T-helper 1 cell treated with Interleukin-12 subunit alpha and Interleukin-12 subunit beta and Interleukin-4 antibody, amounts not matched to agents 30 ng/mL and 1 ng/mL, for 36 hours (primary cell): Measurements from ENCODE around the gene VCAN. TPM values are rescaled to one million over a fixed set of nuclear protein-coding genes. Genes with fewer than 3 reads are reported as not detected.

Experiments used
- intact Hi-C: fragments of 100-400 bp; cut with micrococcal nuclease; formaldehyde crosslinking; loops from one replicate; pipeline ENCODE4 v1.15.1; 2024
- total RNA-seq: library from RNA; stranded (reverse); gene quantifications from 2 replicates; pipeline ENCODE4 v1.2.3, GENCODE V29; 2022

The VCAN gene
- total RNA-seq, 1 donor from 2014 or later = 1.0 TPM

DNA sequence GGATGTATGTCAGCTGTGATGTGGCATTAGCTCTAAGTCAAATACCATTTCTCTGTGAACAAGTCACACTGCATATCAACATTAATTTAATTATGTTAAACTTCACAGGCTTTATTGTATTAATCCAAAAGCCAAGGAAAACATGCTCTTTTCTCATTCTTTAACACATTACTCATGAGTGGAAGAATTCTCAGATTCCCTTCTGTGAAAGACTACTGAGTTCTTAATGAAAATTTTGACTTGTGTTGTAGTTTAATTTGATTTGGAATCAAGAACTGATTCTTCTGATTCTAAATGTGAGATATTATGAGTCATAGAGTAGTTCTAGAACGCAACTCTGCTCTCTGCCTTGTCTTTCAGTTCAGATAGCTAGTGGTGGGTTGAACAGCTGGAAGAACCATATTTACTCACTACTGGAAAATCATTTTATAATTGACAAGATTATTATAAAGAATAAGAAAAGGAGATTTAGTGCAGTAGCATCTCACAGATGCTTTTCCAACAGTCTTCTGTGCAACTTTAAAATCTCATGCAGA is 90.6 kb downstream of the VCAN start:
- intact Hi-C loops = loop anchor here (10.0 kb wide), 2 partner anchors 1007 to 1457 kb away; no protein-coding TSS in a partner anchor

DNA sequence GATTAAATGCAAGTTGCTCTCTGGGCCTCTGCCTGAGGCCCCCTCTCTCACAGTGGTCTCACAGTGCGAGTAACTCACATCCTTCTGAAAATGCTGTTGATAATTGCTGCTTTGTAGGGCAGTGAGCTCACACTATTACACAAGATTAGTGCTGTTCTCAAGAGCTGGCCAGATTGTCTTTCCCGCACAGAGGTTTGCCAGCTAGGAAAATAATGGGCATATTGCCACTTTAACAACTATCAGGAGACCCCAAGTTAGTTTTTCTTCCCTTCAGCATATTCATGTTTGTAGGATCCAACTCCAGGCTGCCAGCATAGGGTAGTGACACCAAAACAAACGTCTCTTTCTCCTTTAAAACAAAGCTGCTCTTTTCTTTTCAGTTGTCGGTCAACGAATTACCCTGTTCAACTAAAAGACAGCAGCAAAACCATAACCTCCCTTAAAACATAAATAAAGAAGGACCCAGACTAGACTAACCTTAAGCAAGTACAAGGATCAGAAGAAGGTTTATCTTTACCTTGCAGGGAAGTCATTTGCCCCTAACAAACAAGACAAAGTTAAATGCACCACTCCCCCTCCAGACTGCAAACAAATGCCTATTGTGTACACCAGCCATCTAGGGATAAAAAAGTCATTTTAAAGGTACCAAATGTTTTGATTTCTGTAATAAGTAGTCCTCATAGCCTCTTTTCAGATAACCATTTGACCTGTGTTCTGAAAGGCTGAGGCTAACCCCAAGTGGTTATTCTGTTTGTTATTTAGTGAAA is 91.4 kb downstream of the VCAN start:
- intact Hi-C loops = loop anchor here (10.0 kb wide), 2 partner anchors 1008 to 1458 kb away; no protein-coding TSS in a partner anchor

DNA sequence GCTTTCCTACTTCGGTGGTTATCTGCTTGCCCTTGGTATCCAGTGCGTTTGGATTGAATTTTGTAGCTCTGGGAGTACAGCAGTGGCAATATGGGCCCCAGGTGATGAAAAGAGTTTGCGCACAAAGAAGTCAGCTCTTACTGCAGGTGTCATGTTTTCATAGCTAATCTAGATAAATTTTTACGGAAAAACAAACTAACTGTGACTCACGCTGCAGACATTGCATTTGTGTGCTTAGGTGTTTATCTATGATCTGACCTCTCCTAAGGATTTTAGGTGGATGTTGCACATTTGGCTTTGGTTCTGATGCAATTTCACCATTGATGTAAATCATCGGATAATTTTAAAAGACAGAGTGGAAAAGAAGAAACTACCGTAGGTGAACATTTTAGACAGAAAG is 92.1 kb downstream of the VCAN start:
- intact Hi-C loops = loop anchor here (1.0 to 10.0 kb wide), 8 partner anchors 133 to 1459 kb away; no protein-coding TSS in a partner anchor

DNA sequence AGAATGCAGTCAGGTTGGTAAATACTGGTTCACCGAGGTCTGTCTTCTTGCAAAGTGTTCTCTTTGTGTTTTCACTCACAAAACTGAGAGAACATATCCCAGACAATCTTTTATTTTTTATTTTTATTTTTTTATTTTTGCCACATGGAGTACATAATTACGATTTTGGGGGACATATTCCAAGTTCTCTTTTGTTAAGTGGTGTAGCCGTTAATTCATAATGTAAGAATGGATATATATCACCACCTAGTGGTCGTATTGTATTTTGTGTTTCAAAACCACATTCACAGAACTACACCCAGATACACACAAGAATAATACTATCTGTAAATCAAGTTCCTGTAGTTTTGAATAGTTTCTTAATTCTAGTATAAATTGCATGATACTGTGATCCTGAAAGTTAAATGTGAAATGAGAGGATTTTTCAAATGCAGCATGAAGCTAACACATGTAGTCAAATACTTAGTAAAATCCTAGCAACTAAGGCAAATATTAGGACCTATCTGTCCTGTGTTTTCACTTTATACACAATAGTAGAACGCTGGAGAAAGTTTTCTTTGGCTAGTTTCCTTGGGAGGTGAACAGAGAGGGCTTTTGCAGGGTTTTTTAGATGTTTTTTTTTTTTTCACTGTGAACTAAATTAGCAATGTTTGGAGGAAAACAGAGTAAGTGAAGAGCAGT is 92.7 kb downstream of the VCAN start:
- intact Hi-C loops = loop anchor here (1.0 to 10.0 kb wide), 8 partner anchors 134 to 1459 kb away; no protein-coding TSS in a partner anchor

DNA sequence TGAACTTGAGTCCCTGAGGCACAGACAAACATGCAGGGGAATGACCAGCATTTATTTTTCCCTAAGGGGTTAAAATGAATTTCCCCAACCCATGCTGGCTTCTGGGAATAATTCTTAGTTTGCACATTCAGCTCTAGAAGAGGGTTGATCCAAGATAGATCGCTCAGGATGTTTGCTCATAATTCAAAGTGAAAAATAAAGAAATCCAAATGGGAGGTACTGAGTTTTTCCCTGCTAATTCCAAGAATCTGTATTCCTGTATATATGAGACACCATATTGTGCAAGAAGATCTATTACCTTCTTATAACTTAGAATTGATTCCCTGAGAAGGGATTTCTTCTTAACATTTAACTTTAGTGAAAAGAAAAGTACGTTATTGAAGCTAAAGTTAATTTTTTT is 96.2 kb downstream of the VCAN start:
- intact Hi-C loops = loop anchor here (10.0 kb wide), 2 partner anchors 1013 to 1463 kb away; no protein-coding TSS in a partner anchor

DNA sequence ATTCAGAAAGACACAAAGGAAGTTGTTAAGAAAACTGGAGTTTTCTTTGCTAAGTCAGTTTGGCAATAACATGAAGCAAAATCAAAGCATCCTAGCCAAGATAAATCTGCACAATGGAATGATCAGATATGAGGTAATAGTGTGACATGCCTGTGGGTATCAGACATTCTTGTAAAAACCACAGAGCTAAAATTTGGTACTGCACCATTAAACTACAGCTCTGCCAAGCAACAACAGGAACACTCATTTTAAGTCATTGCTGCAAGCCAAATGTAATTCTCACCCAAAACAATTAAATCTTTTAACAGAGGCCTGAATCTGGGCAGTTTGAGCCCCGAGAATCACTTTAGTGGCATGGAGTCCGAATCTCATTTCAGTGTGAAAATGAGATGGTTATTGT is 96.6 kb downstream of the VCAN start:
- intact Hi-C loops = loop anchor here (10.0 kb wide), 2 partner anchors 1013 to 1463 kb away; no protein-coding TSS in a partner anchor

DNA sequence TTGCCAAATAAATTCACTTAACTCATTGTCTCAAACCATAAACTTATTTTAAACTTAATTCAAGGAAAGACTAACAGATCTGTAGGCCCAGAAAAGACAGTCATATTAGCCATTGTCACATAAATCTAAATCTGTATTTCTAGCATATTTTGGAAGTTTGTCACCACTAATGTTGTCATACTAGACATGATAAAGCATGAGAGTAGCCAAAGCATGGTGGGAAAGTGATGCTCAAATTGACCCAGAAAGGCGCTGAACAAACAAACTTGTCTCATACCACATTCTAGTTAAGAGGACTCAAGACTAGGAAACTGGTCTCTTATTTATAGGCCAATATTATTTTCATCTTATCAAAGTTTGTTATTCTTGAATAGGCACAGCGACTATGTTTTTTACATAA is 99.4 kb downstream of the VCAN start:
- intact Hi-C loops = no loop called here

DNA sequence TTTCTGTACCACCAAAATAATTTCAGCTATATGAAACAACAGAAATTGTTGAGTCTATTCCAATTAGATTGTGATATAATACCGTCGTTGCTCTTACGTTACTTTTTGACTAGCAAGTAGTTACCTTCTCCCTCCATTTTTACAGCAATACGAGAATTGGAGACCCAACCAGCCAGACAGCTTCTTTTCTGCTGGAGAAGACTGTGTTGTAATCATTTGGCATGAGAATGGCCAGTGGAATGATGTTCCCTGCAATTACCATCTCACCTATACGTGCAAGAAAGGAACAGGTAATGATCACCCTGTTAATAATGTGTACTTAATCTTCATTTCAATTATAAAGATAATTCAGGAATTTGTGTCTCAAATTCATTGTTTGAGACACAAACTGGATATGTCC is 100.7 kb downstream of the VCAN start:
- intact Hi-C loops = no loop called here

DNA sequence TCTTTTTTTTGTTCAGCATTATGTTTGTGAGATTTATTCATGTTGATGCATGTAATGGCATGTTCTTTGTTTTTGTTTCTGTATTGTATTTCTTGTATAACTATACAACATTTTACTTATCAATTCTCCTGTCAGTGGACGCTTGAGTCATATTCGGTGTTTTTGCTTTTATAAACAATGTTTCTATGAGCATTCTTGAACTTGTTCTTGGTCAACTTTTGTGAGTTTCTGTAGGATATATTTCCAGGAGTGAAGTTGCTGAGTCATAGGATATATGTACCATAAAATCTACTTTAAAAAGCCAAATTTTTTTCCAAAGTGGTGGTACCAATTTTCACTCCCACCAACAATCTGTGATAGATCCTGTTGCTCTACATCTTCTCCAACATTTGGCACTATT is 104.8 kb downstream of the VCAN start:
- intact Hi-C loops = no loop called here

DNA sequence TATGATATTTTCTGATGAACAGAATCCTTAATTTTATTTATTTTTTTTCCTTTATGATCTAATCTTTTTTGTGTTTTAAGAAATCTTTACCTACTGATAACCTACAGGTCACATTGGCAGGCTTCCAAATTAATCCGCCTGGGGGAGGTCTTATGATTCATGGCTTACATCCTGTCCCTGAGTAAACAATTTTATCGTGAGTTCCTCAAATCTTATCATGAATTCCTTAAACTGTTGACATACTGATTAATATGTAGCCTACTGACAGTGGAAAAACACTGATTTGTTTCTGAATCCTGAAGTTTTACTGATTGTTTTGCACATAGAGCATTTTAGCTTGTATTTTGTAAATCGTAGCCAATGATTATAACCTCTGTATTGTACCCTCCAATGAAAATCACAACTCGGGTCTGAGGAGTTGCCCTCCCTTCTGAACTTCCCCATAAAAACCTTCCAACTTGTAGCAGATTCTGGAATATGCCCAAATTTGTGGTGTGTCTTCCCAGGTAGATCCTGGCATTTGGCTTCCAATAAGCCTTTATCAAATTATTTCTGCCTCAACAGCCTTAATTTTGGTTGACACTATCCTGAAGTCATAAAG is 105.6 kb downstream of the VCAN start:
- intact Hi-C loops = no loop called here

DNA sequence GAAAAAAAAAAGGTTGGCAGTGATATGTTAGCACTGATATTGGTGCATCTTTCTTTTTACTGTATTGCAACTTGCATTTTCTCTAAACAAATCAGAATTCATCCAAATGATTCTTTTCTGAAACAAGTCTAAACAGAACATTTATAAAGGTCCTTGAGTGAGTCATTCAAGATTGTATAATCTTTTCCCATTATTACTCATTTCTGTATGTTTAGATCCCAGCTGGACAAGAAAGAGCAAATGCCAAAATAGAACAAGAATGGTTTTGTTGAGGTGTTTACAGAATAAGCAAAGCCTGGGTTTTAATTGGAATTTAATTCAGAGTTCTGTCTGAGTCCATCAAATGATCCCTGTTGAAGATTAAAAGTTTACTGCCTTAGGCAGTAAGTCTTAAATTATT is 112.3 kb downstream of the VCAN start:
- intact Hi-C loops = no loop called here

DNA sequence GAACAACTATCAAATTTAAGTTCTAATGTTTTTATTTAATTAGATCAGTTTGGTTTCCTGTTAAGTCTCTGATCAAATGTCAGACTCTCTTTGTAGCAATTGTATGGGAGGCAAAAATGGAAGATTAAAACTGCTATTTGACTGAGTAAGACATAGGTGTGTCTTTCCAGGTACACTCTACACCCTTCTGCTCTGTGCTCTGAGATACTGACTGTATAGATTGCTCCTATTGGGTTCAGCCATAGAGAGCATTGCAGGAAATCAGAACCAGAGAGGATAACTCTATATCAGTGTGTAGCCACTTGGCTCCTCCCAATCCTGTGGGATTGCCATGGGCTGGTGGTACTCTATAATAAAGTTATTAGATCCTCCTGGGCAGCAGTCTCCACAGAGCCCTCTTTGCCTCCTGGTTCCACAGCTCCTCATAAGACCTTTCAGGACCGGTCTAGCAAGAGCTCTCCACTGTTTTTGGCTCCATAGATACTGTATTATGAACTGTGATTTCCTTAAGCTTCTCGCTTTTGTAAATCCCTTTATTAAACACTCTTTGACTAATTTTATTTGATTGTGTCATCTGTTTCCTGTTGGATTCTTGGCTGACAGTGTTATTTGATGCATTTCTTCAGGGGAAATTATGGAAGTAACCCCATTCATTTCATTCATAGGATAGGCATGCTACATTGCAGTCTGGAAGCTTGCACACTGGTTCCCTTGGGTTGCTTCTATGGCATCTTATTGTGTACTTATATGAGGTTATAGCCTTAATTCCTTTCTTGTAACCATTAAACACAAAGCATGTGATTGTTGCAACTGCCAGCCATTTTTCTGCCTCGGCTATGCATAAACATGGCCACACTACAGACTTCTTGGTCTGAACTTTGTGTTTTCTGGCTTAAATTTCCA is 115.6 kb downstream of the VCAN start:
- intact Hi-C loops = no loop called here

DNA sequence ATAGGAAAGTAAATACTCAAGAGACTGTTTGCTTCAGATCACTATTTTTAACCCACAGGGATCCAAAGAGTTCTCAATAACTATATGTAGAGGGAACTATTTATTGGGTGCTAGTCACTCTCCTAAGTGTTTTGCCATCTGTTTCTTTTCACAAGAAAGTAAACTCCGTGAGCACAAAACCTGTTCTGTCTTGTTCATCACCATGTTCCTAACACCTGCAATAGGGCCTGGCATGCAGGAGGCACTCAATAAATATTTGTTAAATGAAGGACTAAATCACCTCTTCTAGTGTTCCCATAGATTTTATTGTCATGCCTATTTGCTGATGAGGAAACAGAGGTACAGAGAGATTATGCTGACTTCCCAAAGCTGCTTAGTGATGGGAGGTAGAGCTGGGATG is 118.2 kb downstream of the VCAN start:
- intact Hi-C loops = no loop called here

DNA sequence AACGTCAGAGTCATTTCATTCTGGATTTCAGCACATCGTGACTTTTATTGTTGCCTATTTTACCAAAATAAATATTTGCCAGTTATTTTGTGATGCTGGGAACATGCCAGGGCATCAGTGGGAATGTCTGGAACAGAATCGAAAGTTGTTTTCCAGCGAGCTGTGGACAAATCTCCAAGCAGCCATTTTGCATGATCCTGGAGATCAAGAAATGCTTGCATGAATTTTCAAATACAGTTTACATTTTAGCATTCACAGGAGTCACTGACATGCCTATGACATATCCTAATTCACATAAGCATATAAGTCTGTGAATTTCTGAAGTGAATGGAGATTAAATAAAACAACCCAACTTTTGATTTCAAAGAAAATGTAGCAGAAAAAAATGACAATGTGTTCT is 119.4 kb downstream of the VCAN start:
- intact Hi-C loops = no loop called here

DNA sequence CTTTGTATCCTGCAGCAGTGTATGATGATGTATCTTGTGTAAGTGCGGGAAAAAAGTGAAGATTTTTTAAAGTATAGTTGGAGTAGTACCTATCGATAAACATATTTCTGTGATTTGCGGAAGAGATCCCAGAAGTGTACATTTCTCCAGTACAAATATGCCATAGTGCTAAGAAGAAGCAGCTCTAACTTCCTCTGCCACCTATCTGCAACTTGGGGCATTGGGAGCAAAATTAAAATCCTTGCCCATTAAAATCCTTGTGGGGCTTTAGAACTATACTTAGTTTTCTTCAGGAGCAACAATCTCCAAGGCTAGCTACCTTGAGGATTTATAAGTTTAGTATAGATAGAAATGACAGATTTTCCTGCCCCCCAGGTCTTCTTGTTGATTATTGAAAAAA is 123.7 kb downstream of the VCAN start:
- intact Hi-C loops = no loop called here

DNA sequence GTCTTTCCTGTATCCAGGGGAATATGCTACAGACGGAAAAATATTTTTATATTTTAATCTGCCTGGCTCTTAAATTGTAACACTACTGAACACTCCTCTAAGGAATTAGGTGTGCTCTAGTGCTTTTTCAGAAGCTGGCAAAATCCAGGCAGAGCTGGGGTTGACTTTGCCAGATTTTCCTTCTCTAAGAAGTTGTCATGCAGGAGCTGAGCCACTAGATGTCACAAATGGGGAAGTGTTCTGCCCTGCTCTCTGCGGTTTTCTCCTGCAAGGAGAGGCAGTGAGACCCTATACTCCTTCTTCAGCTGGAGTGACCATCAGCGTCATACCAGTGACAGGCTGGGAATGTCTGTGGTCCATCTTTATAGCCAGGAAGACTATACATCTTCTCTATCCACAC is 136.6 kb downstream of the VCAN start:
- intact Hi-C loops = no loop called here

DNA sequence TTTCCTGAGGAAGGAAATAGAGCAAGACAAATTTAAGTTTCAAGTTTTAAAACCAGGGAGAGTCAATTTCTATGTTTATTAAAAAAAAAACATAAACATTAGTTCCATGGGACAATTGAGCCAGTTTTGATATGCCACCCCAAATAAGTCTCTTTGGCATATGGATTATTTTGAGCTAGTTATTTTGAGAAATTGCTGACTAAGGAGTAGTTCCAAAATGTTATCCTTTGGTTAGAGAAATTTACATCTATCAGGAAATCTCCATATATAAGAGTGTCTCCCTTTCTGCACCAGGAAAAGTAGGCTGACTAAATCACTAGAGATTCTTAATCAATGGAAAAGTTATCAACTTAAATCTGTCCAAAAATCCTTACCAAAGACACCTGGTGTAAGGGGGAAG is 143.3 kb downstream of the VCAN start:
- intact Hi-C loops = no loop called here

DNA sequence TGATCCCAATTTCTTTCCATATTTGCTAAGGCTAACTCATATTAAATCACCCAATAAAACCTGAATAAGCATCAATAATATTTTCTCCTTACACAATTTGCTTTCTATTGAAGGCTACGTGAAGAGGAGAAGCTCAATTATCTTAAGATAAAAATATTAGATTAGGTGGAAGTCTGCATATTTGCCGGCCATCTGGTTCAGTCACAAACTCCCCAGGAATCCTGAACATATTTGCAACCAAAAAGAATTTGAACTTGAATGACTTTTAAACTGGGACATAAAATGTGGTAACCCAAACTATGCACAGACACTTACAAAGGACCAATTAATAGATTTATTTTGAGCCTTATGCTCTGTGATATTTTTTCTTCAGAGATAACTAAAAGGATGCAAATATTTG is 156.8 kb downstream of the VCAN start:
- intact Hi-C loops = no loop called here
